ENCODE data around the gene IFT88. TPM values are rescaled to one million over a fixed set of nuclear protein-coding genes. Genes with fewer than 3 reads are reported as not detected.
A peak's percentile ranks its signal among the peaks of the same experiment; 100 is the strongest.

Gene IFT88
- total RNA-seq, 1 donor from 2014 or later = 14.0 TPM

DNA sequence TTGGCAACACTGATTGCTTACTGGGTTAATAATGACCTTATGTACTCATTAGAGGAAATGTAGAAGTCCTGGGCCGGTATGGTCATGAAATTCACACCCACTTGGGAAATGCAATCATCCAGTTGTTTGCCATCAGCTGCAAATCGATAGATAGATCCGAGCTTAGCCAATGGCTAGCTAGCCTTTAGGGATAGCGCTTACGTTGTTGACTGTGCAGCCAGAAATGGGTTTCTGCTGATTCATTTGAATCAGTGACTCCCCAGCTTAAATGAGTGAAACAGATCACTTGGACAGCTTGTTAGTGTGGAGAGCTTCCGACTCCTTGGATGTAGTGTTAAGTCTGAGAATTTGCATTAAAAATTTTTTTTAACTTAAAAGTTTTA lies 148.4 kb downstream of the IFT88 start:
- DNase-seq (ENCODE audit: low spot score) = no peak

- no peak for DNase-seq (ENCODE audit: low spot score)
Measured at GRCh38 chr13:20716951-20717350, 150.0 kb downstream of the IFT88 start.

DNA sequence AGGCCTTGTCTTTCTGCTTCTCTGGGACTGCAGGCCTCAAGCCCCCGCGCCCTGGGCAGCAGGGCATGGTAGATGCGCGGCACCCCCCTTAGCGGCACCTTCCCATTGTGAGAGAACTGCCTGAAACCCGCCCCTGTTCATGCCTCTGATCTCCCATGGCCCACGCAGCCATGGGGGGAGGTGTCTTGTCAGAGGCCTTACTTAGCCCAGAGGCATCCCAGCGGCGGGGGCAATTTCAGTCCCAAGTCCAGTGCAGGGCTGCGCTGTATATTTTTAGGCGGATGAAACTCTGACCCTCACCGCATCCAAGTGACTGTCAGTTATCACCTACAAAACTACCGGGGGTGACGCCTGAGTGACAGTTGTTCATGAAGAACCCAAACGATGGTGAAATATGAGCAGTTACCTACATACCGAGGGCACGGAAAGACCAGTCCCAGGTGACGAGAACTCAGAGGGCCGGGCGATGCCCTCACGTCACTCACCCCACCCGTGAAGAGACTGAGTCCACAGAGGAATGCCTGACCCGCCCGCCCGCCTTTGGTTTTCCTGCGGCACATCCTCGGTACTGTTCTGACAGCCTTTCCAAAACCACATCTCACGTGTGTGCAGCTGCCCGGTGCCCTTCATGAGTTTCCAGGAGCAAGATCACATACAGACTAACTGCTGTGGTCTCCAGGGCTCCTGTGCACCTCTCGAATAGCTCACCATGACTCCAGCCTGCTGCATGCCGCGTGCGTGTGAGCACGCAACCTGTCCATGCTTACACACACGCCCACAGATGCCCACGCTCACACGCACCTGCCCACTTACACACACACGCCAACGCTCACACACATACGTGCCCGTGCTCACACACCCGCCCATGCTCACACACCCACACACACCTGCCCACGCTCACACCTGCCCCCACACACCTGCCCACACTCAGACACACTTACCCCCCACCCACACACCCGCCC lies 150.9 kb downstream of the IFT88 start:
- DNase-seq (ENCODE audit: low spot score) = no peak

- DNase-seq (ENCODE audit: low spot score) = no peak
Measured at GRCh38 chr13:20718958-20719566, 152.1 kb downstream of the IFT88 start.

- no peak for DNase-seq (ENCODE audit: low spot score)
Measured at GRCh38 chr13:20719783-20720182, 152.8 kb downstream of the IFT88 start.

DNA sequence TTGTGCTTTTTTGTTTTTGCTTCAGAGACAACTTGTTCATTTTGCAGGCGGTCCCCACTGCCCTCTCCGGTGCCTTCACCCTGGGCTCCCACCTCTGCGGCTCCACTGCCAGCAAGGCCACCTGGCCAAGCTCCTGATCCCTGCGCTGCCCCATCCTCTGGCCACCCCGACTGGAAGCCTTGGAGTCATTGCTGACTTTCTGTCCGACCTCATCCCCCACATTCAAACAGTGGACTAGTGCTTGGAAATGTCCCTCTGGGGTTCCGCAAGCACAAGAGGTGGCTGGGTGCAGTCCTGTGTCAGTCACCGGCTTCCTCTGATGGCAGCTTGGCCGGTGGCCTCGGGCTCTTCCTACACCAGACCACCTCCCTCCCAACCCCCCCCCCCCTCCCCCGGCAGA lies 153.5 kb downstream of the IFT88 start:
- no peak for DNase-seq (ENCODE audit: low spot score)

- DNase-seq (ENCODE audit: low spot score) = no peak
Measured at GRCh38 chr13:20721058-20721453, 154.1 kb downstream of the IFT88 start.

DNA sequence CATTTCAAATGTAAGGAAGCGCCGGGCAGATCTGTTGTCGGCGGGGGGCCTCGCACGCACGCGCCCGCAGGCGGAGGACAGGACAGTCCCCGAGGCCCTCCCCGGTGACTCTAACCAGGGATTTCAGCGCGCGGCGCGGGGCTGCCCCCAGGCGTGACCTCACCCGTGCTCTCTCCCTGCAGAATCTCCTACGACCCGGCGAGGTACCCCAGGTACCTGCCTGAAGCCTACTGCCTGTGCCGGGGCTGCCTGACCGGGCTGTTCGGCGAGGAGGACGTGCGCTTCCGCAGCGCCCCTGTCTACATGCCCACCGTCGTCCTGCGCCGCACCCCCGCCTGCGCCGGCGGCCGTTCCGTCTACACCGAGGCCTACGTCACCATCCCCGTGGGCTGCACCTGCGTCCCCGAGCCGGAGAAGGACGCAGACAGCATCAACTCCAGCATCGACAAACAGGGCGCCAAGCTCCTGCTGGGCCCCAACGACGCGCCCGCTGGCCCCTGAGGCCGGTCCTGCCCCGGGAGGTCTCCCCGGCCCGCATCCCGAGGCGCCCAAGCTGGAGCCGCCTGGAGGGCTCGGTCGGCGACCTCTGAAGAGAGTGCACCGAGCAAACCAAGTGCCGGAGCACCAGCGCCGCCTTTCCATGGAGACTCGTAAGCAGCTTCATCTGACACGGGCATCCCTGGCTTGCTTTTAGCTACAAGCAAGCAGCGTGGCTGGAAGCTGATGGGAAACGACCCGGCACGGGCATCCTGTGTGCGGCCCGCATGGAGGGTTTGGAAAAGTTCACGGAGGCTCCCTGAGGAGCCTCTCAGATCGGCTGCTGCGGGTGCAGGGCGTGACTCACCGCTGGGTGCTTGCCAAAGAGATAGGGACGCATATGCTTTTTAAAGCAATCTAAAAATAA lies 154.7 kb downstream of the IFT88 start:
- peak; percentile 68 for DNase-seq (ENCODE audit: low spot score)

DNA sequence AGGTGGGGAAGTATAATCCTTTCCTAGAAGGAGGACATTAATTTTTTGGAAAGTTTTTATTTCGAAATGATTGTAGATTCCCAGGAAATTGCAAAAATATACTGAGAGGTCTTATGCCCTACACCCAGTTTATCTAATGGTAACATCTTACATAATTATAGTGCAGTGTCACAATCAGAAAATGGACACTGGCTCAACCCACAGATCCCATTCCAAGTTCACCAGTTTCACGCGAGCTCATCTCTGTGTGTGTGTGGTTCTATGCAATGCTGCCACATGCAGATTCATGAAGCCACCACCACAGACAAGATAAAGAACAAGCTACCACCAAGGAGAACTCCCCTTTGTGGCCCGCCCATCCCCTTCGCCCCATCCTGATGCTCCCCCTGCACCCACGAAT lies 160.9 kb downstream of the IFT88 start:
- DNase-seq (ENCODE audit: low spot score) = no peak

GRCh38 chr13:20728579-20729311 lies 161.8 kb downstream of the IFT88 start:
- peak; percentile 19 for DNase-seq (ENCODE audit: low spot score)

GRCh38 chr13:20729633-20730585 lies 163.0 kb downstream of the IFT88 start:
- no peak for DNase-seq (ENCODE audit: low spot score)

- DNase-seq (ENCODE audit: low spot score) = no peak
Measured at GRCh38 chr13:20738616-20739015, 171.7 kb downstream of the IFT88 start.

GRCh38 chr13:20740021-20740420 lies 173.1 kb downstream of the IFT88 start:
- DNase-seq (ENCODE audit: low spot score) = no peak

Other genes with a start within 250 kb of the IFT88 start
- gene CRYL1, start 41.3 kb upstream of the IFT88 start, total RNA-seq (ENCODE audit: insufficient read depth, low replicate concordance) = 17.8 TPM
- 11.8 TPM for gene IL17D, start 136.5 kb downstream of the IFT88 start, total RNA-seq (ENCODE audit: insufficient read depth, low replicate concordance)
- gene EEF1AKMT1, start 206.8 kb downstream of the IFT88 start, total RNA-seq (ENCODE audit: insufficient read depth, low replicate concordance) = 20.9 TPM